MCF 10A (cell line): ENCODE results near the gene UBE2I. TPM values are rescaled to one million over a fixed set of nuclear protein-coding genes. Genes with fewer than 3 reads are reported as not detected.

Experiments
- BruUV-seq: library from RNA; stranded (reverse); fragments of 400-500 nt; replicated peaks from 2 replicates; lab custom pipeline; 2021; lab: Mats Ljungman, UMichigan
- CTCF ChIA-PET: fragments of 300-600 bp; sonication (Branson Sonifier 250); formaldehyde crosslinking; extraction: SDS; loops from one replicate; lab custom pipeline; 2021; ENCODE audit warnings: antibody characterized with exemption, inconsistent platforms; lab: Yijun Ruan, JAX
- POLR2A ChIA-PET: fragments of 300-600, 350-650 bp; sonication (Branson Sonifier 250); formaldehyde crosslinking; extraction: SDS; loops from one replicate; lab custom pipeline; 2020; ENCODE audit warnings: antibody characterized with exemption, inconsistent platforms; lab: Yijun Ruan, JAX
- DNase-seq: peaks from one replicate; pipeline ENCODE4 v3.0.0-alpha.2; 2018; ENCODE audit not compliant: unreplicated experiment
- H3K27ac Mint-ChIP-seq: one replicate; pipeline ENCODE4 v1.8.0; 2022; ENCODE audit warnings: mild to moderate bottlenecking, low read depth, mixed read lengths; ENCODE audit not compliant: unreplicated experiment
- H3K27me3 Mint-ChIP-seq: one replicate; pipeline ENCODE4 v1.8.0; 2022; ENCODE audit warnings: mixed read lengths; ENCODE audit not compliant: insufficient read depth, unreplicated experiment
- H3K36me3 Mint-ChIP-seq: one replicate; pipeline ENCODE4 v1.8.0; 2022; ENCODE audit warnings: mild to moderate bottlenecking, moderate library complexity, mixed read lengths; ENCODE audit not compliant: insufficient read depth, unreplicated experiment
- H3K4me1 Mint-ChIP-seq: one replicate; pipeline ENCODE4 v1.8.0; 2022; ENCODE audit warnings: mixed read lengths; ENCODE audit not compliant: insufficient read depth, unreplicated experiment
- H3K4me3 Mint-ChIP-seq: one replicate; pipeline ENCODE4 v1.8.0; 2022; ENCODE audit warnings: mild to moderate bottlenecking, moderate library complexity, mixed read lengths; ENCODE audit not compliant: unreplicated experiment
- H3K9me3 Mint-ChIP-seq: one replicate; pipeline ENCODE4 v1.8.0; 2022; ENCODE audit warnings: mixed read lengths; ENCODE audit not compliant: unreplicated experiment
- CTCF ChIP-seq: fragments of 200-600 bp; IDR thresholded peaks from one replicate; pipeline ENCODE4 v1.8.0; 2022; ENCODE audit warnings: antibody characterized with exemption, mild to moderate bottlenecking; ENCODE audit not compliant: unreplicated experiment
- intact Hi-C: fragments of 100-400 bp; cut with micrococcal nuclease; formaldehyde crosslinking; loops from 2 replicates; pipeline ENCODE4 v1.14.1; 2022
- total RNA-seq: library from RNA; stranded (reverse); gene quantifications from 2 replicates; pipeline ENCODE4 v1.2.3, GENCODE V29; 2022

UBE2I gene
- total RNA-seq, 1 experiment from 2014 or later, result 163 TPM

DNA sequence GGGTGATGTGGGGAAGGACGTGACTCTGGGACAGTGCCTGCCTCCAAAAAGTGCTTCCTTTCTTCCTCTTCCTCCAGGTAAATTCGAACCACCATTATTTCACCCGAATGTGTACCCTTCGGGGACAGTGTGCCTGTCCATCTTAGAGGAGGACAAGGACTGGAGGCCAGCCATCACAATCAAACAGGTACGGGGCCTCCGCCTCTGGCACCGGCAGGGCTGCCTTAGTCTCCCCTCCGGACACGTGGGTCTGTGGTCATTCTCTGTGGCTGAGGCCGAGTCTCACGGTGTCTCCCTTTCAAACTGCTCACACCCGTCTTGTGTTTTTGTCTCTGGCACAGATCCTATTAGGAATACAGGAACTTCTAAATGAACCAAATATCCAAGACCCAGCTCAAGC is 10.7 kb downstream of the UBE2I start:
- ChIA-PET POLR2A (no interaction called here), CTCF (interaction anchor here (0.6 kb wide), 1 partner anchor 46 kb away, joined by 4 read pairs; no protein-coding TSS in a partner anchor)
- Mint-ChIP-seq H3K9me3 (no peaks in the 10 kb centered on the region), H3K4me3 (no peak overlapping the region), H3K36me3 (peaks cover 89% of the 10 kb centered on the region), H3K4me1 (no peaks in the 10 kb centered on the region), H3K27ac (no peak overlapping the region), H3K27me3 (no peaks in the 10 kb centered on the region)
- DNase-seq, result no peak
- BruUV-seq, result no TSS peak
- intact Hi-C loops, result no loop called here
- TF ChIP-seq CTCF, result no peak

GRCh38 chr16:1320658-1321240 is 11.3 kb downstream of the UBE2I start:
- no peak for DNase-seq
- BruUV-seq, result no TSS peak
- peaks cover 84% of the 10 kb centered on the region for H3K36me3 Mint-ChIP-seq
- no peak overlapping the region for H3K4me3 Mint-ChIP-seq
- ChIA-PET POLR2A (no interaction called here), CTCF (interaction anchor here (0.6 kb wide), 1 partner anchor 46 kb away, joined by 4 read pairs; no protein-coding TSS in a partner anchor)
- H3K27me3 Mint-ChIP-seq, result no peaks in the 10 kb centered on the region
- no peak for TF ChIP-seq CTCF
- intact Hi-C loops, result no loop called here
- no peak overlapping the region for H3K27ac Mint-ChIP-seq
- no peaks in the 10 kb centered on the region for H3K9me3 Mint-ChIP-seq
- no peaks in the 10 kb centered on the region for H3K4me1 Mint-ChIP-seq

DNA sequence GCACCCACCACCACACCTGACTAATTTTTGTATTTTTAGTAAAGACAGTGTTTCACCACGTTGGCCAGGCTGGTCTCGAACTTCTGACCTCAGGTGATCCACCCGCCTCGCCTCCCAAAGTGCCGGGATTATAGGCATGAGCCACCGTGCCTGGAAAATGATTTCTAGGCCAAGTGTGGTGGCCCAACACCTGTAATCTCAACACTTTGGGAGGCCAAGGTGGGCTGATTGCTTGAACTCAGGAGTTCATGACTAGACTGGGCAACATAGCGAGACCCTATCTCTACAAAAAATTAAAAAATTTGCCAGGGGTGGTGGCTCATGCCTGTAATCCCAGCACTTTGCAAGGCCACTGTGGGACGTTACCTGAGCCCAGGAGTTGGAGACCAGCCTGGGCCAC is 13.0 kb downstream of the UBE2I start:
- Mint-ChIP-seq H3K27ac (no peak overlapping the region), H3K36me3 (peaks cover 68% of the 10 kb centered on the region), H3K4me1 (no peaks in the 10 kb centered on the region), H3K9me3 (no peaks in the 10 kb centered on the region), H3K27me3 (no peaks in the 10 kb centered on the region), H3K4me3 (no peak overlapping the region)
- DNase-seq, result no peak
- no peak for TF ChIP-seq CTCF
- BruUV-seq, result no TSS peak
- CTCF ChIA-PET, result interaction anchor here (0.6 kb wide), 1 partner anchor 24 kb away, joined by 3 read pairs; no protein-coding TSS in a partner anchor
- POLR2A ChIA-PET, result no interaction called here
- intact Hi-C loops, result no loop called here

DNA sequence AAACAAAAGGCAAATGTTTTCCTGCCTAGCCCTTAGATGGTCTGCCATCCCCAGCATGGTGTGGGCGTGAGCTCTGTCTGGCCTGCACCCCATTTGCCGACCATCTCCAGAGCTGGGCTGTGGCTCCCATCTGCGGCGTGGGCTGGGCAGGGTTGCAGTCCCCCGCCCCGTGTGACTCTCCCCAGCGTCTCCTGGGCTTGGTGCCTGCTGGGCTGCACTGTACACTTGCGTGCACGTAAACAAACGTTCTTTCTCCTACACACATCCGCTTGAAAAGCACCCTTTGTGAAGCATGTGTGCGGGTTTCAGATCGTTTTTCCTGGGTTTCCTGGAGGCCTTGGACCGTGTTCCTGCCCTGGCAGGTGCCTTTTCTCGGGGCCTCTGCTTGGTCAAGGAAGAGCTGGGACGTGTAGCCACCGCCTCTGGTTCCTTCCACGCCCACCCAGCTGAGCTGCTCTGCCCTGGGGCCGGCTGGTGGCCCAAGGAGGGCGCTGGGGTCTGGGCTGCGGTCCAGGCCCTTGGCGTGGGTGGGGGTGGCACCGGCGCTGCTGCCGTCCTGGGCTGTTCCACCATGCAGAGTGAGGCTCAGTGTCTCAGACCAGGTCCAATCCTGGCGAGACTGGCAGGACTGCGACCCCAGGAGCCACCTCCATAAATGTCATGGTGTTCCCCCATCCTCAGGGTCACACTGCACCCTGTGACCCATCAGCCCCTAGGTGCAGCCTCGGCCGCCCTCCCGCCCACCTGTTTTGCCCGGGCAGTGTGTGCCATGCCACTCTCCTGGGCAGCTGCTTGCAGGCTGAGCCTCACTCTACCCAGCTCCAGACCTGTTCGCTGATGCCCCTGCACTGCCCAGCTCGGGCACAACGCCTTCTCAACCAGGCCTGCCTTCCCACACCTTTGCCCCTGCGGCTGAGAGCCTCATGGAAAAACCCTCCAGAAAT is 14.1 kb downstream of the UBE2I start:
- ChIA-PET CTCF (interaction anchor here (0.6 kb wide), 2 partner anchors 22 to 23 kb away, joined by 3 to 5 read pairs; no protein-coding TSS in a partner anchor), POLR2A (no interaction called here)
- H3K27me3 Mint-ChIP-seq, result no peaks in the 10 kb centered on the region
- H3K4me1 Mint-ChIP-seq, result no peaks in the 10 kb centered on the region
- peaks cover 56% of the 10 kb centered on the region for H3K36me3 Mint-ChIP-seq
- BruUV-seq, result no TSS peak
- no peaks in the 10 kb centered on the region for H3K9me3 Mint-ChIP-seq
- no peak overlapping the region for H3K4me3 Mint-ChIP-seq
- H3K27ac Mint-ChIP-seq, result no peak overlapping the region
- no peak for TF ChIP-seq CTCF
- DNase-seq, result no peak
- intact Hi-C loops, result no loop called here
